HepG2 (cell line): ENCODE measurements around the gene COPZ1. TPM values are rescaled to one million over a fixed set of nuclear protein-coding genes. Genes with fewer than 3 reads are reported as not detected.

Source experiments
- ATAC-seq: fragments of 200-7000 bp; cut with Tn5 transposase; 3 replicates; pipeline ENCODE4 v1.9.1; 2020; ENCODE audit warnings: mild to moderate bottlenecking, moderate library complexity
- BruUV-seq: library from RNA; stranded (reverse); fragments of 400-500 nt; replicated peaks from 2 replicates; lab custom pipeline; 2021; lab: Mats Ljungman, UMichigan
- CTCF ChIA-PET: fragments of 300-600 bp; formaldehyde crosslinking; extraction: SDS; loops from one replicate; lab custom pipeline; 2021; ENCODE audit warnings: low total read pairs, inconsistent platforms, low intra/inter-chr PET ratio; lab: Yijun Ruan, JAX
- POLR2A ChIA-PET: fragments of 350-600 bp; sonication (Branson Sonifier 250); formaldehyde crosslinking; loops from one replicate; lab custom pipeline; 2020; ENCODE audit warnings: antibody characterized with exemption, inconsistent platforms; lab: Yijun Ruan, JAX
- DNase-seq: peaks from one replicate; pipeline ENCODE4 v3.0.0-alpha.2; 2015; ENCODE audit warnings: low spot score
- FAIRE-seq: peaks from 3 replicates; lab custom pipeline; 2011; peaks lifted over from hg19 to GRCh38; lab: Jason Lieb, UNC
- H2AFZ ChIP-seq: one replicate; pipeline ENCODE4 v1.6.1; 2011; ENCODE audit warnings: low read length, inconsistent platforms
- H3K27ac ChIP-seq: fragments of 300-600 bp; 3 replicates; pipeline ENCODE4 v1.8.0; 2011; ENCODE audit warnings: mixed run types, mild to moderate bottlenecking, mixed read lengths, low read length, inconsistent platforms; ENCODE audit not compliant: insufficient read depth; ENCODE audit errors: extremely low read length
- H3K27me3 ChIP-seq, 2 experiments: fragments of 200-600 bp in 1 of 2; 2 replicates in 1 of 2; 3 replicates in 1 of 2; pipeline versions ENCODE4 v1.6.0 to v1.8.0; 2011; ENCODE audit warnings: low read length in 2 of 2, mild to moderate bottlenecking in 2 of 2, moderate library complexity in 2 of 2, inconsistent platforms in 1 of 2; ENCODE audit not compliant: insufficient read depth in 2 of 2, control insufficient read depth in 1 of 2
- H3K36me3 ChIP-seq, 2 experiments: fragments of 200-600 bp in 1 of 2; replicated peaks in 1 of 2; 2 replicates in 1 of 2; 3 replicates in 1 of 2; pipeline versions ENCODE4 v1.5.1 to v1.8.0; 2011; ENCODE audit warnings: low read length in 2 of 2, inconsistent platforms in 1 of 2; ENCODE audit not compliant: insufficient read depth in 2 of 2, control insufficient read depth in 1 of 2
- H3K4me1 ChIP-seq: 2 replicates; pipeline ENCODE4 v1.5.1; 2012; ENCODE audit warnings: low read length, inconsistent platforms; ENCODE audit not compliant: insufficient read depth
- H3K4me2 ChIP-seq: 2 replicates; pipeline ENCODE4 v1.6.0; 2011; ENCODE audit warnings: low read depth, low read length, inconsistent platforms
- H3K4me3 ChIP-seq, 3 experiments: fragments of 200-600 bp in 1 of 3; sonication (generic), shearing (Covaris generic) in 1 of 3; replicated peaks in 1 of 3; 2 replicates each; pipeline ENCODE4 v1.5.1; 2011 to 2016; ENCODE audit warnings: low read length in 3 of 3, inconsistent platforms in 2 of 3, low read depth in 2 of 3, mild to moderate bottlenecking in 2 of 3, control low read depth in 1 of 3, mixed read lengths in 1 of 3; ENCODE audit not compliant: insufficient read depth in 1 of 3
- H3K79me2 ChIP-seq: one replicate; pipeline ENCODE4 v1.6.1; 2011; ENCODE audit warnings: low read length, inconsistent platforms; ENCODE audit not compliant: insufficient read depth
- H3K9ac ChIP-seq: 2 replicates; pipeline ENCODE4 v1.6.0; 2011; ENCODE audit warnings: mild to moderate bottlenecking, low read depth, low read length, inconsistent platforms; ENCODE audit not compliant: insufficient read depth
- H3K9me3 ChIP-seq: 2 replicates; pipeline ENCODE4 v1.5.1; 2012; ENCODE audit warnings: mild to moderate bottlenecking, low read length
- H4K20me1 ChIP-seq: 2 replicates; pipeline ENCODE4 v1.6.0; 2011; ENCODE audit warnings: inconsistent platforms, mild to moderate bottlenecking, low read length, moderate library complexity; ENCODE audit not compliant: insufficient read depth
- HOXA9 ChIP-seq: sonication (generic); formaldehyde crosslinking; IDR thresholded peaks from 2 replicates; pipeline ENCODE4 v1.8.1; 2022; ENCODE audit warnings: missing genetic modification reagents, mild to moderate bottlenecking, moderate library complexity, borderline replicate concordance
- RBM22 ChIP-seq: fragments of 200-400 bp; formaldehyde crosslinking; optimal IDR thresholded peaks from 2 replicates; pipeline ENCODE3; 2017; ENCODE audit warnings: mild to moderate bottlenecking, low read length, moderate library complexity
- SOX13 ChIP-seq, 3 experiments: fragments of 450-650 bp in 1 of 3; sonication (generic) in 1 of 3; formaldehyde crosslinking in 1 of 3; IDR thresholded peaks in 2 of 3; conservative IDR thresholded peaks in 1 of 3; 2 replicates each; pipeline versions ENCODE4 v1.5.0 to v1.6.1; 2016 to 2020; ENCODE audit warnings: antibody characterized with exemption in 1 of 3, mild to moderate bottlenecking in 1 of 3, missing compliant biosample characterization in 1 of 3, missing genetic modification reagents in 1 of 3, moderate library complexity in 1 of 3
- SOX6 ChIP-seq, 2 experiments: fragments of 450-650 bp in 1 of 2; sonication (generic) in 1 of 2; formaldehyde crosslinking in 1 of 2; IDR thresholded peaks; 2 replicates each; pipeline versions ENCODE4 v1.4.0 to v1.6.1; 2017 to 2020; ENCODE audit warnings: antibody characterized with exemption in 1 of 2, mild to moderate bottlenecking in 1 of 2, missing genetic modification reagents in 1 of 2
- TEAD3 ChIP-seq: optimal IDR thresholded peaks from 2 replicates; pipeline ENCODE3; 2016; ENCODE audit warnings: borderline replicate concordance
- ZNF121 ChIP-seq: sonication (generic); formaldehyde crosslinking; IDR thresholded peaks from 2 replicates; pipeline ENCODE4 v1.5.0; 2020; ENCODE audit warnings: mild to moderate bottlenecking, missing genetic modification reagents
- ZNF136 ChIP-seq: sonication (generic); formaldehyde crosslinking; IDR thresholded peaks from 2 replicates; pipeline ENCODE4 v1.8.1; 2022; ENCODE audit warnings: low read depth, mild to moderate bottlenecking, moderate library complexity, missing genetic modification reagents
- ZNF292 ChIP-seq: sonication (generic); formaldehyde crosslinking; IDR thresholded peaks from 2 replicates; pipeline ENCODE4 v1.8.1; 2022; ENCODE audit warnings: mild to moderate bottlenecking, low read depth, missing genetic modification reagents, borderline replicate concordance
- ZNF33A ChIP-seq: sonication (generic); formaldehyde crosslinking; IDR thresholded peaks from 2 replicates; pipeline ENCODE4 v1.5.1; 2020; ENCODE audit warnings: missing genetic modification reagents, mild to moderate bottlenecking, moderate library complexity, borderline replicate concordance
- ZNF629 ChIP-seq: sonication (generic); formaldehyde crosslinking; conservative IDR thresholded peaks from 2 replicates; pipeline ENCODE4 v1.5.0; 2020; ENCODE audit warnings: missing genetic modification reagents
- WGBS: methylation state at CpG from one replicate; pipeline ENCODE4 v1.1.6; 2017; ENCODE audit warnings: low lambda C conversion rate; 5-methylcytosine and 5-hydroxymethylcytosine counted together
- in situ Hi-C: cut with HindIII; loops from 2 replicates; pipeline ENCODE4 v1.10.0; 2017; ENCODE audit warnings: low pct_unique_long_range_greater_than_20kb; ENCODE audit not compliant: extremely low pct_ligation_motif_present
- intact Hi-C: fragments of 100-400 bp; cut with micrococcal nuclease; formaldehyde crosslinking; loops from one replicate; pipeline ENCODE4 v1.10.0; 2022; ENCODE audit not compliant: unreplicated experiment
- polyA plus RNA-seq, 8 experiments: library from polyadenylated mRNA; depleted of rRNA in 3 of 8; stranded (reverse) in 7 of 8; unstranded in 1 of 8; fragments of >200 nt; fragmentation: Illumina TruSeq in 4 of 8; extraction: Trizol in 4 of 8; gene quantifications; 2 replicates each; pipeline versions ENCODE4 v1.2.1 to v1.2.3, GENCODE V29; 2011 to 2016; ENCODE audit warnings: low read depth in 4 of 8, missing spikeins in 1 of 8, mixed read lengths in 1 of 8; ENCODE audit not compliant: insufficient read depth in 1 of 8
- total RNA-seq, 5 experiments: library from RNA; depleted of rRNA; stranded (reverse); fragments of >200 nt; fragmentation: Illumina TruSeq; extraction: Trizol; gene quantifications; 2 replicates each; pipeline ENCODE4 v1.2.3, GENCODE V29; 2016; ENCODE audit warnings: low read depth in 1 of 5
- TF ChIP-seq, protein P1 (sequence below): sonication (generic); formaldehyde crosslinking; IDR thresholded peaks from 2 replicates; pipeline ENCODE4 v1.9.0; 2021; ENCODE audit warnings: missing genetic modification reagents, borderline replicate concordance
- TF ChIP-seq, protein P2 (sequence below): sonication (generic); formaldehyde crosslinking; IDR thresholded peaks from 2 replicates; pipeline ENCODE4 v1.4.0; 2020; ENCODE audit warnings: mild to moderate bottlenecking, missing genetic modification reagents

The COPZ1 gene
- total and polyA plus RNA-seq, 2 of the 13 experiments (the other 11 are each of a cell fraction or from before 2014, with no cell fraction given) = 125 to 184 TPM

DNA sequence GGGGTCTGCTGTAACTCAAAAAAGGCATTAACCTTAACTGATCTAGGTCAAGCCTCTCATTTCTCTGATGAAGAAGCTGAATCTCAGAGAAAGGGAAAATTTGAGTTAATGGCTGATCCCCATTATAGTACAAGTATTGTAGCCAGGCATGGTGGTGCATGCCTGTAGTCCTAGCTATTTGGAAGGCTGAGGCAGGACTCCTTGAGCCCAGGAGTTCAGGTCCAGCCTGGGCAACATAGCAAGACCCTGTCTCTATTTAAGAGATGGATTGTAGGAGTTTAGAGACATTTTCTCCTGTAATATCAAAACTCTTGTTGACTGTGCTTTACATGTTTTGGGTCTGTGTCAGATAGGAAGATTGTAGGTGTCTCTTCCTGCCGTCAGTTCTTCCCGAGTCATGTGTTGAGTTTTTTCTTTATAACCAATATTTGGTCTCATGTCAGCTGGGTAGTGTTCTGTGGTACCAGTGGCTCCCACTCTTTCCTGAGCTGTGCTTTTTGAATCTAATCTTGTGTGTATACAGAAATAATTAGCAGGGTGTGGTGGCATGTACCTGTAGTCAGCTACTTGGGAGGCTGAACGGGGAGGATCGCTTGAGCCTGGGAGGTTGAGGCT is 8.6 kb downstream of the COPZ1 start:
- Histone ChIP-seq H3K79me2 (peaks cover 28% of the 10 kb centered on the region), H3K36me3 (peaks cover 0 to 1% of the 10 kb centered on the region in 2 experiments; a peak in 2 of 5 replicates), H2AFZ (no peak overlapping the region), H3K9ac (no peak overlapping the region), H3K9me3 (no peaks in the 10 kb centered on the region), H3K4me3 (no peak overlapping the region), H3K4me1 (peaks cover 77% of the 10 kb centered on the region), H3K27me3 (no peaks in the 10 kb centered on the region), H3K27ac (no peak overlapping the region), H4K20me1 (no peaks in the 10 kb centered on the region), H3K4me2 (no peak overlapping the region)
- ChIA-PET CTCF (no interaction called here), POLR2A (interaction anchor here (0.8 to 4.4 kb wide), 5 partner anchors 9 to 54 kb away, joined by 3 to 25 read pairs (median 6); partner anchors contain the start of genes CBX5 and COPZ1)
- in situ Hi-C loops (no loop called here), intact Hi-C loops (no loop called here)
- WGBS = 98% methylated on average over 4 of the region's 4 CpGs
- FAIRE-seq = no peak
- no peak for DNase-seq
- ATAC-seq = no peak
- no TSS peak for BruUV-seq
- TF ChIP-seq ZNF292 (CRISPR knock-in tag) (no peak), ZNF121 (CRISPR knock-in tag) (peak; percentile 86)

DNA sequence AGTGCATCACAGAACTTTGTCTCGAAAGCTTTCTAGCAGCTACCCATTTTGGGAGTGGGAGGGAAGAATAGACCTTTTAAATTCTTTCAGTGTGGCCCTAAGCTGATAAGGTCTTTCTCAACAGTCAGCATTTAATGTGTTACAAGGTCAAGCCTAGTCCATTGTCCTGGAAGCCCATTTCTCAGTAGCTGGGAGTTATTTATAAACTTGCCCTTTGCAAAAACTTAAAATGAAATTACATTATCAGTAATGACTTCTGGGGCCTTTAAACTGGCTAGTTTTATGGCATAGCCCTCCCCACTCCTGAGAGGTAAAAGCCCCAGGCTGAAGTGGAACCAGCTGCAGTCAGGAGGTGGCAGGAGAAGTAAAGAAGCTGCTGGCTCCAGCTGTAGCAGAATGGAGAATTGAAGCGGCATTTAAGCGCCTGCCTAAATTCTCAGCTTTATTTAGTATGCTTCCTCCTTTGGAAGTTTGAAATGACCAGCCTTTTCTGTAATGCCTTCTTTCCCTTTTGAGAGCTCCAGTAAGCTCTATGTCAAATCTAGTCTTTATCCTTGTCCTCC is 12.4 kb downstream of the COPZ1 start:
- H3K4me2 ChIP-seq = 0 out of 2 replicates have a peak overlapping the region, but pooled peaks have one; percentile 19
- H3K9me3 ChIP-seq = no peaks in the 10 kb centered on the region
- no peak overlapping the region for H3K4me3 ChIP-seq
- peaks cover 2 to 15% of the 10 kb centered on the region in 2 experiments for H3K36me3 ChIP-seq
- H3K27me3 ChIP-seq = no peaks in the 10 kb centered on the region
- no peak overlapping the region for H2AFZ ChIP-seq
- peaks cover 9% of the 10 kb centered on the region for H3K79me2 ChIP-seq
- DNase-seq (peak; percentile 55), ATAC-seq (peak; percentile 66), FAIRE-seq (peak; percentile 86)
- peaks cover 70% of the 10 kb centered on the region for H3K4me1 ChIP-seq
- intact Hi-C loops (loop anchor here (2.0 kb wide), 1 partner anchor 21 kb away; no protein-coding TSS in a partner anchor), in situ Hi-C loops (no loop called here)
- ChIA-PET CTCF (no interaction called here), POLR2A (interaction anchor here (0.7 to 4.4 kb wide), 8 partner anchors 9 to 57 kb away, joined by 3 to 25 read pairs (median 6); partner anchors contain the start of genes CBX5, COPZ1 and HNRNPA1)
- no peaks in the 10 kb centered on the region for H4K20me1 ChIP-seq
- peak overlapping the region; percentile 12 for H3K27ac ChIP-seq
- H3K9ac ChIP-seq = no peak overlapping the region
- TSS peak; percentile 43 for BruUV-seq
- WGBS = 77% methylated on average over 3 of the region's 3 CpGs
- TF ChIP-seq RBM22 (no peak), TEAD3 (CRISPR knock-in tag) (peak; percentile 9), SOX13 (IDR thresholded peaks at IDR 0.05) (no peak), SOX13 (CRISPR knock-in tag; conservative IDR thresholded peaks at IDR 0.05 in 1 of 2, IDR thresholded peaks at IDR 0.05 in 1 of 2) (peak in 1 of 2 experiments; percentile 85; a peak in 2 of 4 replicates), HOXA9 (no peak), ZNF629 (CRISPR knock-in tag) (peak; percentile 71), SOX6 (IDR thresholded peaks at IDR 0.05) (no peak), SOX6 (CRISPR knock-in tag; IDR thresholded peaks at IDR 0.05) (peak; percentile 55; the same call in 1 of the 2 replicates), ZNF136 (CRISPR knock-in tag) (no peak), ZNF33A (no peak)
- TF ChIP-seq, protein P1, sequence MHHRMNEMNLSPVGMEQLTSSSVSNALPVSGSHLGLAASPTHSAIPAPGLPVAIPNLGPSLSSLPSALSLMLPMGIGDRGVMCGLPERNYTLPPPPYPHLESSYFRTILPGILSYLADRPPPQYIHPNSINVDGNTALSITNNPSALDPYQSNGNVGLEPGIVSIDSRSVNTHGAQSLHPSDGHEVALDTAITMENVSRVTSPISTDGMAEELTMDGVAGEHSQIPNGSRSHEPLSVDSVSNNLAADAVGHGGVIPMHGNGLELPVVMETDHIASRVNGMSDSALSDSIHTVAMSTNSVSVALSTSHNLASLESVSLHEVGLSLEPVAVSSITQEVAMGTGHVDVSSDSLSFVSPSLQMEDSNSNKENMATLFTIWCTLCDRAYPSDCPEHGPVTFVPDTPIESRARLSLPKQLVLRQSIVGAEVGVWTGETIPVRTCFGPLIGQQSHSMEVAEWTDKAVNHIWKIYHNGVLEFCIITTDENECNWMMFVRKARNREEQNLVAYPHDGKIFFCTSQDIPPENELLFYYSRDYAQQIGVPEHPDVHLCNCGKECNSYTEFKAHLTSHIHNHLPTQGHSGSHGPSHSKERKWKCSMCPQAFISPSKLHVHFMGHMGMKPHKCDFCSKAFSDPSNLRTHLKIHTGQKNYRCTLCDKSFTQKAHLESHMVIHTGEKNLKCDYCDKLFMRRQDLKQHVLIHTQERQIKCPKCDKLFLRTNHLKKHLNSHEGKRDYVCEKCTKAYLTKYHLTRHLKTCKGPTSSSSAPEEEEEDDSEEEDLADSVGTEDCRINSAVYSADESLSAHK (CRISPR knock-in tag) = no peak
- TF ChIP-seq, protein P2, sequence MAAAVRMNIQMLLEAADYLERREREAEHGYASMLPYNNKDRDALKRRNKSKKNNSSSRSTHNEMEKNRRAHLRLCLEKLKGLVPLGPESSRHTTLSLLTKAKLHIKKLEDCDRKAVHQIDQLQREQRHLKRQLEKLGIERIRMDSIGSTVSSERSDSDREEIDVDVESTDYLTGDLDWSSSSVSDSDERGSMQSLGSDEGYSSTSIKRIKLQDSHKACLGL (CRISPR knock-in tag) = no peak
